IgD-negative memory B cell (primary cell): Measurements from ENCODE around the gene BTRC. TPM values are rescaled to one million over a fixed set of nuclear protein-coding genes. Genes with fewer than 3 reads are reported as not detected.
A peak's percentile ranks its signal among the peaks of the same experiment; 100 is the strongest.
"Not testable (repeated sequence)": the region's sequence is repeated elsewhere in the genome, so short reads cannot be mapped to it uniquely, and the experiment has no call there.

Experiments used
- H3K27ac Mint-ChIP-seq, 3 donors: one replicate each; pipeline ENCODE4 v1.8.0; 2020 to 2022; ENCODE audit warnings: mild to moderate bottlenecking in 3 of 3, mixed read lengths in 3 of 3, moderate library complexity in 1 of 3
- H3K27me3 Mint-ChIP-seq: one replicate; pipeline ENCODE4 v1.8.0; 2021; ENCODE audit warnings: mixed read lengths
- H3K36me3 Mint-ChIP-seq: one replicate; pipeline ENCODE4 v1.8.0; 2020; ENCODE audit warnings: mild to moderate bottlenecking, mixed read lengths
- H3K4me1 Mint-ChIP-seq, 3 donors: one replicate each; pipeline ENCODE4 v1.8.0; 2020 to 2022; ENCODE audit warnings: mixed read lengths in 3 of 3, mild to moderate bottlenecking in 1 of 3
- H3K4me3 Mint-ChIP-seq, 4 donors: one replicate each; pipeline ENCODE4 v1.8.0; 2020 to 2022; ENCODE audit warnings: mild to moderate bottlenecking in 4 of 4, mixed read lengths in 4 of 4, moderate library complexity in 3 of 4
- H3K9me3 Mint-ChIP-seq, 3 donors: one replicate each; pipeline ENCODE4 v1.8.0; 2020 to 2021; ENCODE audit warnings: mixed read lengths in 3 of 3, mild to moderate bottlenecking in 1 of 3
- polyA plus RNA-seq: library from polyadenylated mRNA; unstranded; fragments of 300-500 nt; fragmentation: Illumina TruSeq; gene quantifications from one replicate; pipeline ENCODE4 v1.2.3, GENCODE V29; 2021

BTRC gene
- 8.3 TPM for polyA plus RNA-seq

DNA sequence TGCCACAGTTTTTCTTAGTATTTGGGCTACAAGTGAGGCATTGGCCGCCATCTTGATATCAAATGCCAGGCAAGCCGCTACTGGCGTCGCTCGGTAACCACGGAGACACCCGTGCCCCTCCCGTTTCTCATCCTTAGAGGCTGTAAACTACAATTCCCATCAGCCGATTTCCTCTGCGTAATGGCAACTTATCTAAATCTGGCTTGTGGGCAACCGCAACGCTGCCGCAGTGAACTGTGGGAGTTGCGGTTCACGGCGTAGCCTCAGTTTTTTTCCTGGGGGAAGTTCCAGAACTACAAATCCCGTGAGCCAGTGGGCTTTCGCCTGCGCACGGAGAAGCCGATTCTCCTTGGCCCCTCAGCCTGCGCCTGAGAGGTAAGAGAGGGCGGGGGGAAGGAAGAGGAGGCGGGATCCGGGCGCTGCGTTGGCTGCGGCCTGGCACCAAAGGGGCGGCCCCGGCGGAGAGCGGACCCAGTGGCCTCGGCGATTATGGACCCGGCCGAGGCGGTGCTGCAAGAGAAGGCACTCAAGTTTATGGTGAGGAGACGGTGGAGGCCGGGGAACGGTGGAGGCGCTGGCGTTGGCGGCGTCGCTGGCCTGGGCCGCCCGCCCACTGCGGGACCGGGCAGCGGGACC is at the start of gene BTRC:
TSS of gene BTRC (plus strand) at position 474 of the 636 bp plus-strand sequence. CDS start at position 490, 16 bp downstream.
- H3K27me3 Mint-ChIP-seq: peaks cover 3% of the 10 kb centered on the region
- peak within 1 kb of the TSS; percentile 96 to 99 (median 98) for H3K4me3 Mint-ChIP-seq
- H3K27ac Mint-ChIP-seq: peak within 1 kb of the TSS; percentile 95 to 98 (median 96)
- H3K36me3 Mint-ChIP-seq: peaks cover 6% of the 10 kb centered on the region
- no peaks in the 10 kb centered on the region for H3K9me3 Mint-ChIP-seq
- H3K4me1 Mint-ChIP-seq: peaks cover 21 to 23% (median 22%) of the 10 kb centered on the region in 3 donors

DNA sequence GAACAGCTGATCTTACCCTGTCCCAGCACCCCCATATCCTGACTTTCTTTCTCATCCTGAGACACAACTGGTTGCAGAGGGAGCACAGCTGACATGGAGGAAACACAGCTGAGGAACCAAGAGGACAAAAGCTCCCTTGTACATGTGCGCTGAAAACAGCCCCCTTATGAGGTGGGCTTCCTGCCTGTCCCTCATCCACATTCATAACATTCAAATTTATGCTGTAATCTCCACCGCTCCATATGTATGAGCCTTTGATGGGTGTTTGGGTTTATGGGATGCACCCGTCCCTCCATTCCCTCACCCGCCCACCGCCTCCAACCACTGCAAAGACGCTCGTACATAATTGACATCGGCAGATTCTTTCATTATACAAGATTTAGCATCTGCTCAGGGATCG is 49.6 kb upstream of the BTRC start:
- Mint-ChIP-seq H3K4me3 (no peak overlapping the region), H3K27ac (no peak overlapping the region), H3K36me3 (no peaks in the 10 kb centered on the region), H3K4me1 (no peaks in the 10 kb centered on the region), H3K27me3 (peaks cover 34% of the 10 kb centered on the region), H3K9me3 (no peaks in the 10 kb centered on the region)

DNA sequence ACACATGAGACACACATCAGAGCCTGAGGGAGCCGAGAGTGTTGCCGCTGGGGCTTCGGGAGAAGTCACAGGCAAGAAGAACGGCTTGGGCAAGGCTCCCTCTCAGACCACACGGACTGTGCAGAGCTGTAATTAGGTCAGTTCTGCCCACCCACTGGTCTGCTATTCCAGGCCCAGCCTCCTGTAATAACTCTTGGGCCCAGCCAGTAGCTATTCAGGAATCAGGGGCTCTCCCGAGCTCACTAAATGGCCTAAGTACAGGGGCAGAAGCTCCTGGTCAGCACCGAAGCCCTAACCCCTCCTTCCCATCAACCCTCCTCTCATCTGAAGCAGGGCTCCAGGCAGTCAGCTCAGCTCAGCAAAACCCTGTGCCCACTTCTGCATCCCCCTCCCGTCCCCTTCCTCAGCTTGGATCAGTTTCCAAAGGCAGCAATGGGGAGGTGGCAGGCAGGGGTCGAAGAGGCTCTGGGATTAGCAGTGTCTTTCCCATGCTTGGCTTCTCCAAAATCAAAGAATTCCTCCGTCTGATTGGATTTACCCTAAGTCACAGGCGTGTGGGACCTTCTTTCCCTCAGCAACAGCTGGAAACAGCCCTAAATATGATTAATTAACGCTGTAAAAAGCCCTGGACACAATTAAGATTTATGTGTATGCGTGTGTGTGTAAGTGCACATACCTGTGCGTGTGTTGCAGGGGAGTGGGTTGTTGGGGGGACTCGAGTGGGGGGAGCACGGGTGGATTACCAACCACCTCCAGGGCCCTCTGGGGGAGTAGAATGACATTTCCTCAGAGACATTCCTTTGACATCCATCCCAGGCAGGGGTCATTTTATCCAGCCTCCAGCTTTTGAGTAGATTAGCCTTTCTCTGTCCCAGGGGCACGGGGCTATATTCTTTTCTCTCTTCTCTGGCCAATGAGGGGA is 48.4 kb upstream of the BTRC start:
- H3K27ac Mint-ChIP-seq: no peak overlapping the region
- peaks cover 36% of the 10 kb centered on the region for H3K27me3 Mint-ChIP-seq
- H3K4me1 Mint-ChIP-seq: peaks cover 0 to 1% (median 0%) of the 10 kb centered on the region in 3 donors
- H3K36me3 Mint-ChIP-seq: no peaks in the 10 kb centered on the region
- H3K4me3 Mint-ChIP-seq: no peak overlapping the region
- H3K9me3 Mint-ChIP-seq: peaks cover 0 to 1% (median 0%) of the 10 kb centered on the region in 3 donors

DNA sequence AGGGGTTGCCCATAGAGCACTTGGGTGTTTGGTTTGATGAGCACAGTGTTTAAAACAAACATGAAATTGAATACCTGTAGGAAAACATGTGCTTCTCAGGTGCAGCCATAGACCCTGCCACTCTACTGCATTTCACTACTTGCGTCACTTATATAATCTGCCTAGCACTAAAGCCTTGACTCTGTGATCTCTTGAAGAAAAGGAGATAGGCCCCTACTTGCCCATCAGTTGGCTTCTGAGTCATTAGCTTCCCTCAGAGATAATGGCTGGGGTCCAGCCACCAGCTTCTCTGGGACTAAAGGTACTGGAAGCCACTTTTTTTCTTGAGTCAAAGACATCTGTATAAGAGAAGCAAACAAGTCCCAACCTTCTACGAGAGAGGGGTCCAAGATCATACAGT is 45.9 kb upstream of the BTRC start:
- Mint-ChIP-seq H3K27me3 (peaks cover 45% of the 10 kb centered on the region), H3K4me1 (peaks cover 0 to 2% (median 0%) of the 10 kb centered on the region in 3 donors), H3K4me3 (no peak overlapping the region), H3K27ac (no peak overlapping the region), H3K9me3 (peaks cover 0 to 7% (median 0%) of the 10 kb centered on the region in 3 donors), H3K36me3 (no peaks in the 10 kb centered on the region)

DNA sequence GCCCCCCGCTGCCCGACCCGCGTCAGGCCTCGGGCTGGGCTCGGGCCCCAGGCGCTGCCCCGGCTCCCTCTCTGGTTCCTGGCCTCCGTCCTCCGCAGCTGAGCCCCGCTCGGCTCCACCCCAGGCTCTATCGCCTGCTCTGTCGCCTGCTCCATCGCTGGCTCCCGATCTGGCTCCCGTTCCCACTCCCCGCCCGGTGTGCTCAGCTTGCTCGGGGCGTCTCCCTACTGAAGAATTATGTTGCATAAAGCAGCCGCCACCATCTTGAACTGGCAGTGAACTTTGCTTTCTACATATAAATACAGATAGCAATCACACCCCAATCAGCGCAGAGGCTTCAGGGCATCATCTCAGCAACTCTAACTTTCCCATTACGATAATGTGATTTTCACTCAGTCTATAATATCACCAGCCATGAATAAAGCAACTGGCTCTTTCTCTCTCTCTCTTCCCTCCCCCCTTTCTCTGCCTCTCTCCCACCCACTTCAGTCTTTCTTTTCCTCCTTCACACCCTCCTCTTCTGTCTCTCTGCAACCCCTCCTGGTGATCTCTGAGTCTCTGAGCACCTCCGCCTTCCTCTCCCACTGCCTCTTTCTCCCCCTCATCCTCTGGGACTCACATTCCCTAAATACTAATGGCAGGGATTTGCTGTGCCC is 43.3 kb upstream of the BTRC start:
- no peak overlapping the region for H3K27ac Mint-ChIP-seq
- peaks cover 44% of the 10 kb centered on the region for H3K27me3 Mint-ChIP-seq
- H3K9me3 Mint-ChIP-seq: peaks cover 0 to 7% (median 0%) of the 10 kb centered on the region in 3 donors
- no peaks in the 10 kb centered on the region for H3K36me3 Mint-ChIP-seq
- peaks cover 0 to 2% (median 0%) of the 10 kb centered on the region in 3 donors for H3K4me1 Mint-ChIP-seq
- H3K4me3 Mint-ChIP-seq: peak overlapping the region in 1 of 4 donors; percentile 60

DNA sequence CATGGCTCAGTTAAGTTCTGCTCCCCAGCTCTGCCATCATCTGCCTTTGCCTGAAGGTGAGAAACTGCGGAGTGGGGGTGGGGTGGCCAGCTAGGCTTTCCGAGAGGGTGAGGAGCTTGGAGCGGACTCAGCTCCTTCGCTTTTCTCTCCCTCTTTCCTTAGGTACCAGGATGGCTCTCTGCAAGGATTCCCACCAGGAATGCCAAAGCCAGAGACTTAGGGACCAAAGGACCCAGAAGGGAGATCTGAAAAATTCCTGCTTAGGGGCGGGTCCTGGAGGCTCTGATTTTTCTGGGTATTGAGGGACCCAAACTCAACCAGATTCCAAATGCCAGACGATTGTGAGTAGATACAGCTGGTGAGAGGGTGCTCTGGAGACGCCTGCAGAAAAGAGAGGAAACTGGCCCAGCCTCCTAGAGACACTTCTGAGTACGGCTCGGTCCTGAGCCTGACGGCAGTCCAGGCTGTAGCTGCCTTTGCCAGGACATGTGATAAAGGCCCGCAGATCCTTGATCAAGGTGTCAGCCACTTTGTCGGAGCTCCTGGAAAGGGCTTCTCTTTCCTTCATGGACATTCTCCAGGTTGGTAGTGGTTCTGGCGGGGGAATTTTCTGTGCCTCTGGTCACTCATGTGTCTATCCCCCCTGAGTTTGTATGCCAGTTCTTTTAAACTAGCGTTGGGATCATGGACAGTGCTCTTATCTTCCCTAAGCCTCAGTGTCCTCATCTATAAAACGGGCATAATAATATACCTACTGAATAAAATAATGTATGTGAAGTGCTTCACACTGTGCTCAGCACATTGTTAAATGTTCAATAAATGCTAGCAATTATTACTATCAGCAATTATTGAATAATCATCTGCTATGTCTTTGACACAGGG is 42.5 kb upstream of the BTRC start:
- Mint-ChIP-seq H3K36me3 (no peaks in the 10 kb centered on the region), H3K4me3 (peak overlapping the region in 2 of 4 donors; percentile 20 to 60), H3K9me3 (peaks cover 0 to 7% (median 0%) of the 10 kb centered on the region in 3 donors), H3K4me1 (peaks cover 0 to 2% (median 0%) of the 10 kb centered on the region in 3 donors), H3K27ac (no peak overlapping the region), H3K27me3 (peaks cover 44% of the 10 kb centered on the region)

DNA sequence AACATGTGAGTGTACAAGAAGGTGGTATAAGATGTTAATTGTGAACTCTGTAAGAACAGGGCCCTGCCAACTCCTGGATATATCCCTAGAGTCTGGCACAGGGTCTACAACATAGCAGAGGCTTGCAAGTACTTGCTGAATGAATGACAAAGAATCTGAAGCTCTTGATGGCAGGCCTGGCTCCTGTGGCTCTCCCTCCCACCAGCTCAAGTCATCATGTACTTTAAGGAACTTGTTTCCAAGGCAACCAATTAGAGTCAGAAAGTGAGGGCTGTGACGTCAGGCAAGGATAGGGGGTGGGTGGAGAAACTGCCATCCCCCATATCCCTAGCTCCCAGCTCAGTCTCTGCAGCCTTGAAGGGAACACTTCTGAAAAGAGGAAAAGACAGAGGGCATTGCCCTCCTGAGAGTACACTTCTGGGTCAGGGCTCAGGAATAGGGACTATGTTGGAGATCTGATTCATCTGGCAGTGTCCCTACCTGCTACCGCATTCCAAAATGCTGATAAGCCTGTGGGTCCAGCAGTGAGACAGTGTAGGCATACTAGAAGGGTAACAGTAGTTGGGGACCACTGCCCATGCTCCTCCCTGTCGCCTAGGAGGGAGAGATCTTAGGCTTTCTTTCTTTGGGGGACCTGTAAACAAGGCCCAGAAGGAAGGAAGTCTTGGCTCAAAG is 34.6 kb upstream of the BTRC start:
- no peaks in the 10 kb centered on the region for H3K9me3 Mint-ChIP-seq
- H3K4me3 Mint-ChIP-seq: no peak overlapping the region
- H3K36me3 Mint-ChIP-seq: no peaks in the 10 kb centered on the region
- no peaks in the 10 kb centered on the region for H3K4me1 Mint-ChIP-seq
- peaks cover 4% of the 10 kb centered on the region for H3K27me3 Mint-ChIP-seq
- no peak overlapping the region for H3K27ac Mint-ChIP-seq

DNA sequence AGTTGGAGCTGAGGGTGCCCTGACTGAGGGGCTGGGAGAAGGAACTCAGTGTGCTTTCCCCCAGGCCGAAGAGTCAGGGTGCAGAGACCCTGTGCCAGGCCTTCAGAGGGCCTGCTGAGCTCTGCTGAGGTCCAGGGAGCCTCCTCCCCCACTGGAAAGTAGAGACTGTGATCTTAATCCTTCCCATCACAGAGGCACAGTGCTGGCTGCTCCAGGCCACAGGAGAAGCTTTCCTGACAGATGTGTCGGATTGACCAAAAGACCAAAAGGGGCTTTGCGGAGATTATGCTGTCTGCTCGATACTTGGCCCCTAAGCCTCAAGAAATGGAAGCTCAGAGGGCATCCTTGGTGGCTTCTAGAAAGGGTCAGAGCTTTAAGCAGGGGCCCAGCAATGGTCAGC is 32.9 kb upstream of the BTRC start:
- Mint-ChIP-seq H3K4me3 (no peak overlapping the region), H3K36me3 (no peaks in the 10 kb centered on the region), H3K27ac (no peak overlapping the region), H3K9me3 (no peaks in the 10 kb centered on the region), H3K4me1 (no peaks in the 10 kb centered on the region), H3K27me3 (peaks cover 2% of the 10 kb centered on the region)

DNA sequence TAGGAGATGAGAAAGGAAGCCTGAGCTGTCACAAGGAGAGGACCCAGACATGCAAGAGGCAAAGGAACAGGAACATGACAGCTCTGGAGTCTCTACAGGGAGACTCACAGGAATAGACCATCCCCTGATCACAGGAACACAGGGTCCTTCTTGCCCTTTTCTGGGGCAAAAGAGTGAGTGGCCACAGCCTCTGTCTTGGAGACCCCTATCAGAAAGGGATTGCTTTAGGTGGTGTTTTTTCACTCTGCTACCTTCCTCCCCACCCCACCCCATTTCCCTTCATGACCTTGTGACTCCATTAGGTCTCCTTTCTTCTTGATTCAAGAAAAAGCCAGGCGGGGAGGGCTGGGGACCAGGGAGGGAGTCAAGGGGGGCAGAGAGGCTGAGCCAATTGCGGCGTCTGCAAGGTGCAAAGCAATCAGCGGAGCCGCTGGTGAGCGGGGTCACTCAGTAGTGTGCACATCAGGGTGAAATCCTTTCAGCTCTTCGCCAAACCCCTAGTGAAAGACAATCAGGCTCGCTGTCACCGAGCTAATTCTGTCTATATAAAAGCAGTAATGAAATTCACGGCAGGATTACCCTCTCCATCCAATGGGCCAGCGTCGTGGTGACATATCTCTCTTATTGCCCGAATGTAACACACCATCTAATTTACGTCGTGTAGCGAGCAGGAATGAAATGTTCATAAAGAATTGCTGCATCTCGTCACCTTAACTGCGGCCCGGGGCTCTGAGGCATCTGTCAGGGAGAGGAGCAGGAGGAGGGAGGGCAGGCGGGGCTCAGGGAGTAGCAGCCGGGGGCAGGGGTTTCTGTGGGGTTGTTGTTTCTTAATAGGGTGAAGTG is 31.5 kb upstream of the BTRC start:
- no peaks in the 10 kb centered on the region for H3K36me3 Mint-ChIP-seq
- peaks cover 5% of the 10 kb centered on the region for H3K27me3 Mint-ChIP-seq
- peaks cover 0 to 6% (median 0%) of the 10 kb centered on the region in 3 donors for H3K9me3 Mint-ChIP-seq
- H3K4me3 Mint-ChIP-seq: no peak overlapping the region
- no peaks in the 10 kb centered on the region for H3K4me1 Mint-ChIP-seq
- no peak overlapping the region for H3K27ac Mint-ChIP-seq

DNA sequence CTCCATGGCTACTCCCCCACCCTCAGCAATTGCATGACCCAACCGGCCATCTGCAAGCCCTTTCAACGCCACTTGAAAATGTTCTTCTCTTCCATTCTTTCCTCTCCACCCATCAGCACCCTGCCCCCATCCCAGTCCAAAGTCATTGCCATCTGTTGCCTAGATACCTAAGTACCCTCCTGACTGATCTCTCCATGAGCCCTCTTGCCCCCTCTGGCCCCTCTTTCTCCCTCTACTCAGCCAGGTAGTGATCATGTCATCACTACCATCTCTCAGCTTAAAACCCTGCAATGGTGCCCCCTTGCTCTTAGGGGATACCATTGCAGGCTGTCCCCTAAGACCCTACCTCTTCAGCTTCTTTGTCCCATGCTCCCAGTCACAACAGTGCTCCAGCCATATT is 30.5 kb upstream of the BTRC start:
- Mint-ChIP-seq H3K4me3 (no peak overlapping the region), H3K4me1 (no peaks in the 10 kb centered on the region), H3K27me3 (peaks cover 5% of the 10 kb centered on the region), H3K9me3 (peaks cover 0 to 6% (median 0%) of the 10 kb centered on the region in 3 donors), H3K36me3 (no peaks in the 10 kb centered on the region), H3K27ac (no peak overlapping the region)

DNA sequence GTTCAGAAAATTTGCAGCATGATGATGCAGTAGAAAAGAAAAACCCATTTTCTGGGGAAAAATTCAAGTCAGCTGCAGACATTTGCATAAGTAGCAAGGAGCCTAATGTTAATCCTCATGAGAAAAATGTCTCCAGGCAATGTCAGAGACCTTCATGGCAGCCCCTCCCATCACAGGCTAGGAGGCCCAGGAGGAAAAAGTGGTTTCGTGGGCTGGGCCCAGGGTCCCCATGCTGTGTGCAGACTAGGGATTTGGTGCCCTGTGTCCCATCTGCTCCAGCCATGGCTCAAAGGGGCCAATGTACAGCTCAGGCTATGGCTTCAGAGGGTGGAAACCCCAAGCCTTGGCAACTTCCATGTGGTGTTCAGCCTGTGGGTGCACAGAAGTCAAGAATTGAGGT is 26.5 kb upstream of the BTRC start:
- not testable (repeated sequence) for H3K27me3 Mint-ChIP-seq, H3K9me3 Mint-ChIP-seq, H3K36me3 Mint-ChIP-seq, H3K4me1 Mint-ChIP-seq, H3K4me3 Mint-ChIP-seq, H3K27ac Mint-ChIP-seq

DNA sequence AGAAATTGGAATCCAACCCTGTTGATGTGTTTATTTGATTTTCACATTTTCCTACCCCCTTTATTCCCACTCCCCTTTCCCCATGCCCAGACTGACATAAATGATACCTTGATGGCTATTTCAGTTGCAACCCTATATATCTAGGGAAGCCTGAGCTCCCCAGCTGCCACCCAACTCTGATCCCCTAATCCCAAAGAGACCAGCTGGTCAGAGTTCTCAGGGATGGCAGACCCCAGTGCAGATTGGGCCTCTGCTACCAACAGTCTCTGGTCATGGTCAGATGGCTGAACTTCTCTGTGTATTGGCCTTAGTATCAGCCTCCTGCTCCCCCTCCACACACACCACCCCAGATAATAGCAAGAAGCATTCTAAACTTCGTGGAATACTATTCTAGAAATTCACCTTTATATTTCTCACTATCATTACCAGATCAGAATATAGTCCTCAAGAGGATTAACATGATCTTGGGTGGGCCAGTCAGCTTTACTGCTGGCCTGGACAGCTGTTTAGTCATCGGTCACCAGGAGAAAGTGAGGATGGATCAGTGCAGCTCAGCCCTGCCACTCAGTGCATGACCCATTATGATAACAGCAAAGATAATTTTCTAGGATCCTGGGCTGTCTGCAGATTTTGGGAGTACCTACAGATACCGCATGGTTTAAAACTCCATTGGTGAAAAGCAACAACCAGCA is 24.5 kb upstream of the BTRC start:
- H3K27ac Mint-ChIP-seq: no peak overlapping the region
- peaks cover 0 to 6% (median 0%) of the 10 kb centered on the region in 3 donors for H3K9me3 Mint-ChIP-seq
- peaks cover 0 to 10% (median 4%) of the 10 kb centered on the region in 3 donors for H3K4me1 Mint-ChIP-seq
- H3K27me3 Mint-ChIP-seq: peaks cover 4% of the 10 kb centered on the region
- H3K4me3 Mint-ChIP-seq: no peak overlapping the region
- no peaks in the 10 kb centered on the region for H3K36me3 Mint-ChIP-seq

DNA sequence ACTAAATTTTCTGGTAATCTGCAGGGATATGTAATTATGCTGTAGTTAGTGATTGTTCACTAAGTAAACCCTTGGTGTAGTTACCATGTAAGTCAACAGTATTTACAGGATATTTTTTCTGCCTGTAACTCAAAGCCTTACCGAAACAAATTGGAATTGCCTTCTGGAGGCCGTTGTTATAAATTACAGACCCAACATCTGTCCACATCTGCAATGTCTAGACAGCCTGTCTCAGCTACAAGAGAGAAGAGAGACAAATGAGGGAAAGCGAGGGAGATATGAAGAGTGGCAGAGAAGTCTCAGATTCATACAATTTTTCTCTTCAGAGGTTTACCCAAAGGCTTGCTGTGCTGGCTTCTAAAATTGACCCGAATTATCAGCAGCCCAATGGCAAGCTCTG is 23.7 kb upstream of the BTRC start:
- Mint-ChIP-seq H3K4me3 (no peak overlapping the region), H3K9me3 (peaks cover 0 to 6% (median 0%) of the 10 kb centered on the region in 3 donors), H3K27ac (no peak overlapping the region), H3K4me1 (peaks cover 0 to 10% (median 4%) of the 10 kb centered on the region in 3 donors), H3K27me3 (peaks cover 4% of the 10 kb centered on the region), H3K36me3 (no peaks in the 10 kb centered on the region)
